GM12878 (cell line): ENCODE measurements around the gene GMCL2. TPM values are rescaled to one million over a fixed set of nuclear protein-coding genes. Genes with fewer than 3 reads are reported as not detected.

Experiments
- CBFB ChIP-seq: IDR thresholded peaks from 2 replicates; pipeline ENCODE4 v1.6.1; 2016; ENCODE audit warnings: antibody characterized with exemption, low read depth
- CEBPB ChIP-seq, 2 experiments: fragments of 150-350 bp in 1 of 2; IDR thresholded peaks; 2 replicates each; pipeline ENCODE4 v1.6.1; 2012 to 2014; ENCODE audit warnings: low read depth in 2 of 2, low read length in 2 of 2, borderline replicate concordance in 1 of 2, inconsistent platforms in 1 of 2
- CHD2 ChIP-seq: IDR thresholded peaks from 2 replicates; pipeline ENCODE4 v1.6.1; 2011; ENCODE audit warnings: low read depth, low read length, improper control_type of control experiment, borderline replicate concordance
- CREM ChIP-seq: IDR thresholded peaks from 2 replicates; pipeline ENCODE4 v1.6.1; 2014; ENCODE audit warnings: antibody characterized with exemption, low read depth
- DPF2 ChIP-seq: fragments of 450-650 bp; IDR thresholded peaks from 2 replicates; pipeline ENCODE4 v1.6.1; 2017; ENCODE audit warnings: mild to moderate bottlenecking
- EP300 ChIP-seq, 2 experiments: fragments of 150-350 bp in 1 of 2; IDR thresholded peaks; 2 replicates each; pipeline ENCODE4 v1.6.1; 2011 to 2012; ENCODE audit warnings: low read depth in 2 of 2, low read length in 2 of 2, borderline replicate concordance in 1 of 2, improper control_type of control experiment in 1 of 2, inconsistent platforms in 1 of 2; ENCODE audit not compliant: control insufficient read depth in 1 of 2
- HDGF ChIP-seq: fragments of 450-650 bp; IDR thresholded peaks from 2 replicates; pipeline ENCODE4 v1.6.1; 2016; ENCODE audit warnings: antibody characterized with exemption
- IKZF1 ChIP-seq: fragments of 450-650 bp; conservative IDR thresholded peaks from 2 replicates; pipeline ENCODE4 v1.6.1; 2017; ENCODE audit warnings: antibody characterized with exemption, mild to moderate bottlenecking
- IKZF2 ChIP-seq, 2 experiments: fragments of 450-650 bp; IDR thresholded peaks; 2 replicates each; pipeline ENCODE4 v1.6.1; 2017; ENCODE audit warnings: mild to moderate bottlenecking in 2 of 2, moderate library complexity in 2 of 2
- JUND ChIP-seq: IDR thresholded peaks from 2 replicates; pipeline ENCODE4 v1.6.1; 2012; ENCODE audit warnings: low read depth, mild to moderate bottlenecking, low read length, improper control_type of control experiment, moderate library complexity
- MEF2A ChIP-seq: IDR thresholded peaks from 2 replicates; pipeline ENCODE4 v1.6.1; 2011; ENCODE audit warnings: low read depth, mild to moderate bottlenecking, low read length, moderate library complexity; ENCODE audit not compliant: insufficient read depth
- MXI1 ChIP-seq: fragments of 150-350 bp; IDR thresholded peaks from 2 replicates; pipeline ENCODE4 v1.6.1; 2011; ENCODE audit warnings: low read depth, mild to moderate bottlenecking, inconsistent platforms, low read length, improper control_type of control experiment
- MYB ChIP-seq: fragments of 150-350 bp; IDR thresholded peaks from 2 replicates; pipeline ENCODE4 v1.6.1; 2014; ENCODE audit warnings: mild to moderate bottlenecking, low read depth, low read length, borderline replicate concordance
- NFYB ChIP-seq: IDR thresholded peaks from 2 replicates; pipeline ENCODE4 v1.6.1; 2011; ENCODE audit warnings: low read depth, mild to moderate bottlenecking, low read length, improper control_type of control experiment, moderate library complexity; ENCODE audit not compliant: insufficient read depth
- RCOR1 ChIP-seq: conservative IDR thresholded peaks from 2 replicates; pipeline ENCODE4 v1.6.1; 2012; ENCODE audit warnings: low read depth, low read length, improper control_type of control experiment
- RELA ChIP-seq: fragments of 450-650 bp; IDR thresholded peaks from 2 replicates; pipeline ENCODE4 v1.8.0; 2014; ENCODE audit warnings: borderline replicate concordance; ENCODE audit not compliant: partially characterized antibody
- SREBF2 ChIP-seq: IDR thresholded peaks from 2 replicates; pipeline ENCODE4 v1.6.1; 2012; ENCODE audit warnings: mild to moderate bottlenecking, low read length
- WRNIP1 ChIP-seq: IDR thresholded peaks from 2 replicates; pipeline ENCODE4 v1.6.1; 2011; ENCODE audit warnings: low read depth, low read length, improper control_type of control experiment, borderline replicate concordance
- YY1 ChIP-seq: IDR thresholded peaks from 2 replicates; pipeline ENCODE4 v1.6.1; 2011; ENCODE audit warnings: low read depth, mild to moderate bottlenecking, low read length
- ZNF384 ChIP-seq: IDR thresholded peaks from 2 replicates; pipeline ENCODE4 v1.6.1; 2012; ENCODE audit warnings: low read depth, mild to moderate bottlenecking, low read length, improper control_type of control experiment, borderline replicate concordance
- polyA plus RNA-seq, 11 experiments: library from polyadenylated mRNA; depleted of rRNA in 4 of 11; unstranded in 6 of 11; stranded (reverse) in 5 of 11; fragments of >200 nt; fragmentation: Nextera tagmentation in 4 of 11; fragmentation: Illumina TruSeq in 1 of 11; extraction: Ambion mirVana in 4 of 11; extraction: Trizol in 1 of 11; gene quantifications; 1 replicate in 1 of 11; 2 replicates in 10 of 11; pipeline versions ENCODE4 v1.2.1 to v1.2.3, GENCODE V29; 2011 to 2016; ENCODE audit warnings: inconsistent platforms in 2 of 11, missing spikeins in 2 of 11, low read depth in 1 of 11
- total RNA-seq, 4 experiments: library from RNA; depleted of rRNA in 3 of 4; stranded (reverse); fragments of >200 nt in 3 of 4; fragmentation: Illumina TruSeq in 1 of 4; extraction: Trizol in 1 of 4; gene quantifications; 2 replicates each; pipeline versions ENCODE4 v1.2.1 to v1.2.3, GENCODE V29; 2013 to 2021
- TF ChIP-seq, protein P1 (sequence below): IDR thresholded peaks from 2 replicates; pipeline ENCODE4 v1.6.1; 2011; ENCODE audit warnings: borderline replicate concordance, low read depth, mild to moderate bottlenecking, moderate library complexity, low read length; ENCODE audit not compliant: insufficient read depth, poor library complexity, severe bottlenecking
- TF ChIP-seq, protein P2 (sequence below): fragments of 450-650 bp; formaldehyde crosslinking; IDR thresholded peaks from 2 replicates; pipeline ENCODE4 v1.4.0; 2020; ENCODE audit warnings: mild to moderate bottlenecking, moderate library complexity
- TF ChIP-seq, protein P3 (sequence below), 3 experiments: IDR thresholded peaks in 2 of 3; conservative IDR thresholded peaks in 1 of 3; 2 replicates each; pipeline ENCODE4 v1.5.1; 2011; ENCODE audit warnings: low read depth in 3 of 3, low read length in 3 of 3, mild to moderate bottlenecking in 3 of 3, control low read depth in 2 of 3, moderate library complexity in 2 of 3, inconsistent platforms in 1 of 3, mixed read lengths in 1 of 3; ENCODE audit not compliant: control insufficient read depth in 2 of 3, insufficient read depth in 1 of 3; ENCODE audit errors: extremely low read depth in 1 of 3

The GMCL2 gene
- total and polyA plus RNA-seq, 10 of the 15 experiments (the other 5 are each of a cell fraction or from before 2014, with no cell fraction given) = 0.07 TPM; not detected in 9

DNA sequence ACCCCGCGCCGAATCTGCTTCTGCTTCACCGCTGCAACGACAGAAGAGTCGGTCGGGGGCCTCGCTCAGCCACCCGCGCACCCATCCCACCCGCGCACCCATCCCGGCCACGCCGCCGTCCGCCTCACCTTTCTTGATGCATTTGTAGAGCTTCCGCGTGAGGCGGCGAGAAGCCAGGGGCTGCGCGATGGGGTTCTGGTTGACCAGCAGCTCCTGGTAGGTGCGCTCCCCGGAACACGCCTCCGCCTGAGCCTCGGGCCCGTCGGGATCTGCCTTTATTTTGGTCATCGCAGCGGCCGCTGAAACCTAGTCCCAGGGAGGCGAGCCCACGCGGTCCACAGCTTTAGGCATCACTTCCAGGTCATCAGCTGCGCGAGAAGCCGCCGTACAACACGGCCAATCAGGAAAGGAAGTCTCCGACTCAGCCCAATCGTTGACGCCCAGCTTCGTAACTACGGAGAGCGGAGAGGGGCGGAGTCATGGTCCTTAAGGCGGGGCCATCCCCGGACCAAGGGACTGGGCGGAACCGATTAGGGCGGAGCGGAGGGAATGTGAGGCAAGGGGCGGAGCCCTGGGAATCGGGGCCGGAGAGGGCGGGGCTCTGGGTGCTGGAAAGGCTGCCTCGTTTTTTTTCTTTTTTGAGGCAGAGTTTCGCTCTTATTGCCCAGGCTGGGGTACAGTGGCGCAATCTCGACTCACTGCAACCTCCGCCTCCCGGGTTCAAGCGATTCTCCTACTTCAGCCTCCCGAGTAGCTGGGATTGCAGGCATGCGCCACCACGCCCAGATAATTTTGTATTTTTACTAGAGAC, 33.4 kb downstream of the GMCL2 start, which contains the start of gene NHP2 (continued):
- TF ChIP-seq, protein P1, sequence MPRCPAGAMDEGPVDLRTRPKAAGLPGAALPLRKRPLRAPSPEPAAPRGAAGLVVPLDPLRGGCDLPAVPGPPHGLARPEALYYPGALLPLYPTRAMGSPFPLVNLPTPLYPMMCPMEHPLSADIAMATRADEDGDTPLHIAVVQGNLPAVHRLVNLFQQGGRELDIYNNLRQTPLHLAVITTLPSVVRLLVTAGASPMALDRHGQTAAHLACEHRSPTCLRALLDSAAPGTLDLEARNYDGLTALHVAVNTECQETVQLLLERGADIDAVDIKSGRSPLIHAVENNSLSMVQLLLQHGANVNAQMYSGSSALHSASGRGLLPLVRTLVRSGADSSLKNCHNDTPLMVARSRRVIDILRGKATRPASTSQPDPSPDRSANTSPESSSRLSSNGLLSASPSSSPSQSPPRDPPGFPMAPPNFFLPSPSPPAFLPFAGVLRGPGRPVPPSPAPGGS = no peak
- TF ChIP-seq MYB (no peak), MXI1 (peak; percentile 98), CBFB (0 out of 2 replicates have a peak, but pooled peaks have one; percentile 31), WRNIP1 (no peak), CEBPB (IDR thresholded peaks at IDR 0.05; ENCODE audit: borderline replicate concordance in 1 of 2, low read depth in 2 of 2, low read length in 2 of 2) (no peak), MEF2A (no peak), ZNF384 (peak; percentile 7; the same call in 1 of the 2 replicates), DPF2 (no peak), CHD2 (peak; percentile 74), YY1 (no peak), CREM (peak; percentile 98), RELA (peak; percentile 5), JUND (no peak), RCOR1 (no peak), IKZF2 (IDR thresholded peaks at IDR 0.05) (peak in 1 of 2 experiments; percentile 43; a peak in 1 of 4 replicates), HDGF (peak; percentile 96), NFYB (peak; percentile 88), SREBF2 (no peak), IKZF1 (peak; percentile 61; the same call in 1 of the 2 replicates), EP300 (IDR thresholded peaks at IDR 0.05; ENCODE audit: borderline replicate concordance in 1 of 2, control insufficient read depth in 1 of 2, low read depth in 2 of 2, low read length in 2 of 2) (no peak)
- TF ChIP-seq, protein P2, sequence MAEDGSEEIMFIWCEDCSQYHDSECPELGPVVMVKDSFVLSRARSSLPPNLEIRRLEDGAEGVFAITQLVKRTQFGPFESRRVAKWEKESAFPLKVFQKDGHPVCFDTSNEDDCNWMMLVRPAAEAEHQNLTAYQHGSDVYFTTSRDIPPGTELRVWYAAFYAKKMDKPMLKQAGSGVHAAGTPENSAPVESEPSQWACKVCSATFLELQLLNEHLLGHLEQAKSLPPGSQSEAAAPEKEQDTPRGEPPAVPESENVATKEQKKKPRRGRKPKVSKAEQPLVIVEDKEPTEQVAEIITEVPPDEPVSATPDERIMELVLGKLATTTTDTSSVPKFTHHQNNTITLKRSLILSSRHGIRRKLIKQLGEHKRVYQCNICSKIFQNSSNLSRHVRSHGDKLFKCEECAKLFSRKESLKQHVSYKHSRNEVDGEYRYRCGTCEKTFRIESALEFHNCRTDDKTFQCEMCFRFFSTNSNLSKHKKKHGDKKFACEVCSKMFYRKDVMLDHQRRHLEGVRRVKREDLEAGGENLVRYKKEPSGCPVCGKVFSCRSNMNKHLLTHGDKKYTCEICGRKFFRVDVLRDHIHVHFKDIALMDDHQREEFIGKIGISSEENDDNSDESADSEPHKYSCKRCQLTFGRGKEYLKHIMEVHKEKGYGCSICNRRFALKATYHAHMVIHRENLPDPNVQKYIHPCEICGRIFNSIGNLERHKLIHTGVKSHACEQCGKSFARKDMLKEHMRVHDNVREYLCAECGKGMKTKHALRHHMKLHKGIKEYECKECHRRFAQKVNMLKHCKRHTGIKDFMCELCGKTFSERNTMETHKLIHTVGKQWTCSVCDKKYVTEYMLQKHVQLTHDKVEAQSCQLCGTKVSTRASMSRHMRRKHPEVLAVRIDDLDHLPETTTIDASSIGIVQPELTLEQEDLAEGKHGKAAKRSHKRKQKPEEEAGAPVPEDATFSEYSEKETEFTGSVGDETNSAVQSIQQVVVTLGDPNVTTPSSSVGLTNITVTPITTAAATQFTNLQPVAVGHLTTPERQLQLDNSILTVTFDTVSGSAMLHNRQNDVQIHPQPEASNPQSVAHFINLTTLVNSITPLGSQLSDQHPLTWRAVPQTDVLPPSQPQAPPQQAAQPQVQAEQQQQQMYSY (CRISPR knock-in tag) = no peak
- TF ChIP-seq, protein P3, sequence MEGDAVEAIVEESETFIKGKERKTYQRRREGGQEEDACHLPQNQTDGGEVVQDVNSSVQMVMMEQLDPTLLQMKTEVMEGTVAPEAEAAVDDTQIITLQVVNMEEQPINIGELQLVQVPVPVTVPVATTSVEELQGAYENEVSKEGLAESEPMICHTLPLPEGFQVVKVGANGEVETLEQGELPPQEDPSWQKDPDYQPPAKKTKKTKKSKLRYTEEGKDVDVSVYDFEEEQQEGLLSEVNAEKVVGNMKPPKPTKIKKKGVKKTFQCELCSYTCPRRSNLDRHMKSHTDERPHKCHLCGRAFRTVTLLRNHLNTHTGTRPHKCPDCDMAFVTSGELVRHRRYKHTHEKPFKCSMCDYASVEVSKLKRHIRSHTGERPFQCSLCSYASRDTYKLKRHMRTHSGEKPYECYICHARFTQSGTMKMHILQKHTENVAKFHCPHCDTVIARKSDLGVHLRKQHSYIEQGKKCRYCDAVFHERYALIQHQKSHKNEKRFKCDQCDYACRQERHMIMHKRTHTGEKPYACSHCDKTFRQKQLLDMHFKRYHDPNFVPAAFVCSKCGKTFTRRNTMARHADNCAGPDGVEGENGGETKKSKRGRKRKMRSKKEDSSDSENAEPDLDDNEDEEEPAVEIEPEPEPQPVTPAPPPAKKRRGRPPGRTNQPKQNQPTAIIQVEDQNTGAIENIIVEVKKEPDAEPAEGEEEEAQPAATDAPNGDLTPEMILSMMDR (IDR thresholded peaks at IDR 0.05 in 2 of 3, conservative IDR thresholded peaks at IDR 0.05 in 1 of 3; ENCODE audit: control insufficient read depth in 2 of 3, extremely low read depth in 1 of 3, insufficient read depth in 1 of 3, low read depth in 3 of 3, low read length in 3 of 3) = no peak
